Measurements from ENCODE around the gene PTPRG. TPM values are rescaled to one million over a fixed set of nuclear protein-coding genes. Genes with fewer than 3 reads are reported as not detected.

Gene PTPRG
- total and polyA plus RNA-seq, 4 donors: 3.6 to 35.6 (median 8.1) TPM

- Histone ChIP-seq H3K27me3 (ENCODE audit: control insufficient read depth in 4 of 4, insufficient read depth in 4 of 4, low read length in 3 of 4) (no peaks in the 10 kb centered on the region), H3K4me3 (ENCODE audit: low read depth in 1 of 3, low read length in 3 of 3) (no peak overlapping the region), H3K9ac (ENCODE audit: low read depth in 1 of 2, low read length in 2 of 2) (no peak overlapping the region), H3K9me3 (ENCODE audit: control insufficient read depth in 4 of 4, low read length in 3 of 4) (no peaks in the 10 kb centered on the region), H3K36me3 (ENCODE audit: control insufficient read depth in 4 of 4, insufficient read depth in 3 of 4, low read depth in 1 of 4, low read length in 3 of 4) (no peaks in the 10 kb centered on the region), H3K4me1 (ENCODE audit: control insufficient read depth in 4 of 4, insufficient read depth in 4 of 4, low read length in 3 of 4) (peaks cover 0 to 6% (median under 1%) of the 10 kb centered on the region in 4 donors), H3K27ac (ENCODE audit: low read depth in 1 of 2, low read length in 2 of 2) (no peak overlapping the region)
- TF ChIP-seq FOXA2 (IDR thresholded peaks at IDR 0.05) (no peak), NR2F2 (IDR thresholded peaks at IDR 0.05) (no peak), REST (IDR thresholded peaks at IDR 0.05) (no peak), RXRA (IDR thresholded peaks at IDR 0.05) (no peak), TAF1 (conservative IDR thresholded peaks at IDR 0.05) (no peak), ZBTB33 (IDR thresholded peaks at IDR 0.05) (no peak), YY1 (IDR thresholded peaks at IDR 0.05) (no peak), ATF3 (IDR thresholded peaks at IDR 0.05) (no peak), GABPA (IDR thresholded peaks at IDR 0.05 in 1 of 2, conservative IDR thresholded peaks at IDR 0.05 in 1 of 2) (no peak), HNF4G (IDR thresholded peaks at IDR 0.05) (no peak), SP1 (IDR thresholded peaks at IDR 0.05) (no peak), JUND (IDR thresholded peaks at IDR 0.05) (no peak), CTCF (IDR thresholded peaks at IDR 0.05; ENCODE audit: low read depth, low read length, missing input control) (no peak), EGR1 (IDR thresholded peaks at IDR 0.05; ENCODE audit: low read depth in 2 of 2) (no peak), MAX (IDR thresholded peaks at IDR 0.05) (no peak)
- no peak for DNase-seq (ENCODE audit: low spot score)
- 93% methylated on average over 6 of the region's 6 CpGs for WGBS
These were observed 304.2 kb downstream of the PTPRG start for GRCh38 chr3:61865466-61866152.

GRCh38 chr3:61866153-61866542, 304.8 kb downstream of the PTPRG start:
- Histone ChIP-seq H3K36me3 (ENCODE audit: control insufficient read depth in 4 of 4, insufficient read depth in 3 of 4, low read depth in 1 of 4, low read length in 3 of 4) (no peaks in the 10 kb centered on the region), H3K9ac (ENCODE audit: low read depth in 1 of 2, low read length in 2 of 2) (no peak overlapping the region), H3K27me3 (ENCODE audit: control insufficient read depth in 4 of 4, insufficient read depth in 4 of 4, low read length in 3 of 4) (no peaks in the 10 kb centered on the region), H3K4me3 (ENCODE audit: low read depth in 1 of 3, low read length in 3 of 3) (no peak overlapping the region), H3K9me3 (ENCODE audit: control insufficient read depth in 4 of 4, low read length in 3 of 4) (no peaks in the 10 kb centered on the region), H3K4me1 (ENCODE audit: control insufficient read depth in 4 of 4, insufficient read depth in 4 of 4, low read length in 3 of 4) (peaks cover 0 to 6% (median under 1%) of the 10 kb centered on the region in 4 donors), H3K27ac (ENCODE audit: low read depth in 1 of 2, low read length in 2 of 2) (no peak overlapping the region)
- DNase-seq (ENCODE audit: low spot score): no peak
- 92% methylated on average over 2 of the region's 2 CpGs for WGBS
- no peak for TF ChIP-seq HNF4G (IDR thresholded peaks at IDR 0.05)
- no peak for TF ChIP-seq MAX (IDR thresholded peaks at IDR 0.05)
- no peak for TF ChIP-seq YY1 (IDR thresholded peaks at IDR 0.05)
- TF ChIP-seq RXRA (IDR thresholded peaks at IDR 0.05): no peak
- TF ChIP-seq FOXA1 (IDR thresholded peaks at IDR 0.05): no peak
- no peak for TF ChIP-seq ATF3 (IDR thresholded peaks at IDR 0.05)
- TF ChIP-seq GABPA (IDR thresholded peaks at IDR 0.05 in 1 of 2, conservative IDR thresholded peaks at IDR 0.05 in 1 of 2): no peak
- TF ChIP-seq EGR1 (IDR thresholded peaks at IDR 0.05; ENCODE audit: low read depth in 2 of 2): no peak
- no peak for TF ChIP-seq TAF1 (conservative IDR thresholded peaks at IDR 0.05)
- TF ChIP-seq FOXA2 (IDR thresholded peaks at IDR 0.05): no peak

Data from liver (tissue), 9 donors.